ENCODE measurements around the gene GPR156.

- TF ChIP-seq RAD21 (conservative IDR thresholded peaks at IDR 0.05) (no peak), POLR2AphosphoS5 (IDR thresholded peaks at IDR 0.05) (no peak)
- TF ChIP-seq, protein P1, sequence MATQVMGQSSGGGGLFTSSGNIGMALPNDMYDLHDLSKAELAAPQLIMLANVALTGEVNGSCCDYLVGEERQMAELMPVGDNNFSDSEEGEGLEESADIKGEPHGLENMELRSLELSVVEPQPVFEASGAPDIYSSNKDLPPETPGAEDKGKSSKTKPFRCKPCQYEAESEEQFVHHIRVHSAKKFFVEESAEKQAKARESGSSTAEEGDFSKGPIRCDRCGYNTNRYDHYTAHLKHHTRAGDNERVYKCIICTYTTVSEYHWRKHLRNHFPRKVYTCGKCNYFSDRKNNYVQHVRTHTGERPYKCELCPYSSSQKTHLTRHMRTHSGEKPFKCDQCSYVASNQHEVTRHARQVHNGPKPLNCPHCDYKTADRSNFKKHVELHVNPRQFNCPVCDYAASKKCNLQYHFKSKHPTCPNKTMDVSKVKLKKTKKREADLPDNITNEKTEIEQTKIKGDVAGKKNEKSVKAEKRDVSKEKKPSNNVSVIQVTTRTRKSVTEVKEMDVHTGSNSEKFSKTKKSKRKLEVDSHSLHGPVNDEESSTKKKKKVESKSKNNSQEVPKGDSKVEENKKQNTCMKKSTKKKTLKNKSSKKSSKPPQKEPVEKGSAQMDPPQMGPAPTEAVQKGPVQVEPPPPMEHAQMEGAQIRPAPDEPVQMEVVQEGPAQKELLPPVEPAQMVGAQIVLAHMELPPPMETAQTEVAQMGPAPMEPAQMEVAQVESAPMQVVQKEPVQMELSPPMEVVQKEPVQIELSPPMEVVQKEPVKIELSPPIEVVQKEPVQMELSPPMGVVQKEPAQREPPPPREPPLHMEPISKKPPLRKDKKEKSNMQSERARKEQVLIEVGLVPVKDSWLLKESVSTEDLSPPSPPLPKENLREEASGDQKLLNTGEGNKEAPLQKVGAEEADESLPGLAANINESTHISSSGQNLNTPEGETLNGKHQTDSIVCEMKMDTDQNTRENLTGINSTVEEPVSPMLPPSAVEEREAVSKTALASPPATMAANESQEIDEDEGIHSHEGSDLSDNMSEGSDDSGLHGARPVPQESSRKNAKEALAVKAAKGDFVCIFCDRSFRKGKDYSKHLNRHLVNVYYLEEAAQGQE (IDR thresholded peaks at IDR 0.05; ENCODE audit: borderline replicate concordance): no peak
Observed at GRCh38 chr3:120171134-120171873, 113.7 kb downstream of the GPR156 start.
